Left kidney (tissue), 2 donors: Measurements from ENCODE around the gene SPATS2L. TPM values are rescaled to one million over a fixed set of nuclear protein-coding genes. Genes with fewer than 3 reads are reported as not detected.

ENCODE experiments used
- DNase-seq: peaks from one replicate; pipeline ENCODE4 v3.0.0-alpha.2; 2013
- polyA plus RNA-seq: library from polyadenylated mRNA; unstranded; fragments of 120-200 nt; gene quantifications from one replicate; pipeline ENCODE4 v1.2.1, GENCODE V29; 2013; ENCODE audit not compliant: insufficient read length

The SPATS2L gene
- polyA plus RNA-seq, 1 donor = 126 TPM

DNA sequence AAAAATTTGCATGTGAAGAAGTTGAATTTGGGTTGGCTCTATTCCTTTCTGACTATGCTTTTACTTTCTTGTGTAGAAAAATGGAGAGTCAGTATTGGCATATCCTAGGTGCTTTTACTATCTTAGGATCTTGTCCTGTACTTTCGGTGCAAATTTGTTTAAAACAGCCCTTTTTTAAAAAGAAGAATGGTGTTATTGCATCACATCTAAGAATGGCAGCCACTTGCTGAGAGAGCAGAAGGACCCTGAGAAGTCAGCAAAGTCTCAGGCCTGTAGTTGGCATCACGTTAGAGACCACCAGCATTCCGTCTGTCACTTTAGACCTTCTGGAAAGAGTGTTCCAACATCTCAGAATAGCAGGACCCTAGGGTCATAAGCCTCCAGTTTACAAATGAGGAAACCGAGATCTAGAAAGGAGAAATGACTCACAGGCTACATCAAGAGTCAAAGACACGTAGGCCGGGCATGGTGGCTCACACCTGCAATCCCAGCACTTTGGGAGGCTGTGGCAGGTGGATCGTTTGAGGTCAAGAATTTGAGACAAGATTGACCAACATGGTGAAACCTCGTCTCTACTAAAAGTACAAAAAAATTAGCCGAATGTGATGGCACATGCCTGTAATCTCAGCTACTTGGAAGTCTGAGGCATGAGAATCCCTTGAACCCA lies 42.5 kb downstream of the SPATS2L start:
- no peak for DNase-seq

DNA sequence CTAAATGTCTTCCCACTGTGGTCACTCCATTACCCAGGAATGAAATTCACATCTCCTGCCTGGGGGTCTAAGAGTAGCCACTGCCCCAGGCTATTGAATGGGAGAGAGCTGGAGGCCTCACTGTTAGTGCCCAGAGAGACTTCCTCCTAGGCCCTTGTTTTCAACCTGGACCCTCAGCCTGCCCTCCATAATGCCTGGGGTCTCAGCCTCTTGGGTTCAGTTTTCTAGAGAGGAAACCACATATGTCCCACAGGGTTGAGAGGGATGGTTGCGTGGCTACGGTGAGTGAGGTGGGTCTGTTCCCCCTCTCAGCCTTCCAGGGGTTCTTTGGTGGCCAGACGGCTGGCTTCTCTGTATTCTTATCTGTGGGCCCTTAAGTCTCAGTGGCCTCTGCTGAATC lies 43.4 kb downstream of the SPATS2L start:
- DNase-seq = no peak

DNA sequence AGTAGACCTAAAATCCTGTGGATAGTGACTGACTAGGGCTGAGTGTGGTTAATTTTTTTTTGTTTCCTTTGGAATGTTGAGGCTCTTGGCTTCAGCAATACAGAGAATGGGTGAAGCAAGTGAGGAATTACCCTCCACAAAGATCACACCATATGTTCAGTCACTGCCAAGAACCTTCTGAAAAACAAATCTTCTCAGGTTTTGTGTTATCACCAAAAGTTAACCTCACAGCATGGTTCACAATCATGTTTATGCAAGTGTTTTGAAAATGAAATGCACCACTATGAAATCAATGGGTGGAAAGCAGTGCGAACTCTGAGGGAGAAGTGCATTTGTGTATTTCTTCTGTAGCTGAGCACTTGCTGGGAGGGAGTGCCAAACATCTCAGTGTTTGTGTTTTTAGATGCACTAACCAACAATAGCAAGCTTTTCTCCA lies 44.4 kb downstream of the SPATS2L start:
- no peak for DNase-seq

DNA sequence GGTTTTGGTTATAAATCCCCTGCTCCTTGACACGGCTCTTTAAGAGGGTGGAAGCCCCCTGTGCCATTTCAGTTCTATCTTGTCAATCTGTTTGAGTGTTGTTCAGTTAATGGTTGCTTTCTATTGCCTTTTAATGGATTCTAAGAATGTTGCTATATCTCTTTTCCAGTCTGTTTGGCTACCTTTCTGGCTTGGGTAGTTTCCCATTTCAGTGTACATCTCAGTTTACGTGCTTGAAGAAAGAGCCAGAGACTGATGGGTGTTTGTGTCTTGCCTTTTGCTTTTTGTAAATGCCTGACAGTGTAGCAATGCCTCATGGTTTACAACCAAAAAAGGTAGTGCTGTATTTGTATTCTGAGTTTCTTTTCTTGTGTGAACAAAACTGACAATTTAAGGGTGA lies 45.3 kb downstream of the SPATS2L start:
- DNase-seq = no peak

DNA sequence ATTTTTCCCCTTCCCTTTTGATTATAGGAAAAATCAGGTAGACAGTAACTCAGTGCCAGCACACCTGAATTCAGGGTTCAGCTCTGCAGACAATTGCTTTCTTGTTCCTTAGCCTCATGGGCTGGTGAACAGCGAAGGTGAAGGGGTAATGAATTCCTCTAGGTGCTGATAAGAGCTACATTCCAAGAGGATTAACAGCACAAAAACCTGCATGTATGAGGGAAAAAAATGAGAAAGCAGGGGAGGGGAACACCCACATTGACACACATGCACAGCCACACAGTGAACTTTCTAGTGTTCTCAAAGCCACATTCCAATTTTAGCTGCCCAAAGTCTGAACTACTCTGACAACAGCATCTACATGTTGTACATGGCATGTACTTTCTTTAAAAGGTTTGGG lies 46.1 kb downstream of the SPATS2L start:
- DNase-seq = no peak

DNA sequence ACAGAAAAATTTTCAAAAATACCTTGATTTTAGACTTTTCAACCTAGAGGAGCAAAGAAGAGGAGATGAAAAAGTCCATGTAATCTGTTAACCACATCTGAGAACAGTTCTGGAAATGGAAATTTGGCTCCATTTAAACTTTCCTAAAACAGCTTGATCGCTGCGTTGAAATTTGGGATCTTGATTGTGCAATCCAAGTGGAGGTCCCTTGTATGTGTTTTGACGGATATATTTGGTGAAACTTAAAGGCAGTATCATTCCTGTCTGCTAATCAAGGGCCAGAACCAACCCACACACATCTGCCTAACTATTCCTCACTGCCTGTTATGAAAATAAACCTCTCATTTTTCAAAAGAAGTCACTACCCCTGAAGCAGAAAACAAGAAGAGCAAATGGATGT lies 46.6 kb downstream of the SPATS2L start:
- no peak for DNase-seq

DNA sequence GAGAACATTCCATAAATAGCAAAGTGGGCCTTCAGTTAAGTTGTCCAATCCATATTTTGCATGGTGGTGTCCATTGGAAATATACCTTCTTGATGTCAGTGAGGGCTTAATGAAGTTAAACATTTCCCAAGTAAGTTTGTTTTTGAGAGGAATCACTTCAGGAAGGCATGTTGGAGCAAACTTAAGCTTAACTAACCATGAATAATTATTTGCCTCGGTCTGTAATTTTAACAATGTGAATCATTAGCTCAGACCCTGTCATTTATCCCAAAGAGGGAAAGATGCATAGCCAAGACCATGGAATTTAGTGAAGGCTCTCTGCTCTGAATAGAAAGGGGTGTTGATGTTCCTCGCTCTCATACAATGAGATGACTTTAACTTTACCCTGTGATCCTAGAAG lies 47.4 kb downstream of the SPATS2L start:
- DNase-seq = no peak

DNA sequence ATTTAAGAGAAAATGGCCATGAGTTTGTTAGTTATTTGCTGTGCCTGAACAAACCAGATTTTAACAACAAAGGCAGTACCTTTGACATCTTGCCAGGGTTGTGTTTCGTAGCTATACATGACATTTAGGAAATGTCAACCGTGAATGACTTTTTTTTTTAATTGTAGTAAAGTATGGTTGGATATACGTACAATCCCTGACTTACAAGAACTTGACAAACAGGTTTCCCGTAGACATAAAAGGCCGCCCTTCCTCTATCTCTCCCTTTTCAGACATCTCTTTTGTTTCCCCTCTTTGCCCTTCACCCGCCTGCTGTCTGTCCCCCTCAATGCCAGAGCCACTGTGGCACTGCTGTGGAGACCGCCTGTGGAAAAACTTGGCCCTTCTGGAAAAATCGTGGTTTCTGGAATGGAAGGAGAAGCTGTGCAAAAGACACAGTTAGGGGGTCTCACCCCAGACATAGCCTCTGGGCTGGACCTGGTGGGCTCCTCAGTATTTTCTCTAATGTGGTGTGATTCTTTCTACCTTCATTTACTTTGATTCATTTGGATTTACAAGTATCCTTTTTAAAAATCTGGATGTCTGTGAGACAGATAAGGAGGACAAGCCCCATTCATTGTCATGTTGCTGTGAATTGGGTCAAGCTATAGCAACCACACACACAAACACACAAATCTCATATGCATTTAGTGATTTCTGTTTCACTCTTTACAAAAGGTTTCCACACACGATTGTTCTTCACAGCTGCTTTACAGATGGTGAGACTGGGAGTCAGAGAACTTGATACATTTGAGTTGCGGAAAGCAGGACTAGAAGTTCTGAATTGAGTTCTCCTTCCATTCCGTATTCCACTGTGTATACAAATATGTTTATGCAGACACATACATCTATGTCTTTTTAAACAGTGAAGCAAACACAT lies 48.6 kb downstream of the SPATS2L start:
- no peak for DNase-seq

DNA sequence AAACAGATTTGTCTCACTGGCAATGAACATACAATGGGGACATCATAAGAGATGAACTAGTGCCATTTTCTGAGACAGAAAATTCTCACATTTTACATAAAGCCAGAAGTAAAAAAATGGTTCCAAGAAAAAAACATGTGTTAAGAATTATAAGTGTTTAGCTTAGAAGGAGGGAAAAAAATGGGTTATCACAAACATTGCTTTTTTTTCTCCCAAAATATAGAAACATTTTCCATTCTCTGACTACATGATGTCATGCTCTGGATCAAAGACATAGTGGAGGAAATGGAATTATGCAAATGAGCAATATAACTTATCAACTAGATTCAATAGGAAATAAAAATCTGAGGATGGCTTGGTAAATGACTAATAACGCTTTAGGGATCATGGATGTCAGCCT lies 49.8 kb downstream of the SPATS2L start:
- no peak for DNase-seq

DNA sequence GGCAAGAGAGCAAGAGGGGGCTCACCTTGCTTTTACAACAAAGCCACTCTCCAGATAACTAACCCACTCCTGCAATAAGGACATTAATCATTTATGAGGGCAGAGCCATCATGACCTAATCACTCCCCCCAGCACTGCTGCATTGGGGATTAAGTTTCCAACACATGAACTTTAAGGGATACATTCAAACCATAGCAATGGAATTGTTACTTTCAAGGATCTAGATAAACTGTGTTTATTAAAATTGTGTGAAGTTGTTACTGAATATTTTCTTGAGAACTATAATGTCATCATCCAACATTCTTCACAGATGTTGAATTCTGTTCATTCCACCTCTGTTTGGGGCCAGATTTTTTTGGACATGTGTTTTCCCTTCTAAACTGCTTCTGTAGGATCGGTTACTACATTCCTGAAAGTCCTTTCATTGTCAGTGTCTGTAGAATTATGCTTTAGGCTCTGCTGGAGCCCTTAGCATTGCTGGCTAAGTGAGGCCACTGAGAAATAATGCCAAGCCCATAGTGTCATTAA lies 50.4 kb downstream of the SPATS2L start:
- no peak for DNase-seq

DNA sequence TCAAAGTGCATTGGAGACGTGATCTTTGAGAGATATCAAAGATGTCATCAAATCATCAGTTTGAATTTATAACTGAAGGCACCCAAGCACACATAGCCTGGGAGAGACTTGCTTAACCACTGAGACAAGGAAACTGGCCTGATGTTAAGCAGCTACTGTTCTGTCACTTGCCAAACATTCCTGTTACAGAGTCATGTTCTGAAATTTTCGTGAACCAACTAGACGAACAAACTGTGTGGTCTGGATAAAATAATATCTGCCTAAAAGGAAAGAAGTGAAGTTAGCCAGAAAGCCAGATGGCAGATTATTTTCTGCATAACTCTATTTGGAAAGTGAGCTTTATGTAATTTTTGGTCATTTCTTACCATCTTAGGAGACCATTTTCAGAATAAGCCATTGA lies 51.4 kb downstream of the SPATS2L start:
- DNase-seq = no peak

DNA sequence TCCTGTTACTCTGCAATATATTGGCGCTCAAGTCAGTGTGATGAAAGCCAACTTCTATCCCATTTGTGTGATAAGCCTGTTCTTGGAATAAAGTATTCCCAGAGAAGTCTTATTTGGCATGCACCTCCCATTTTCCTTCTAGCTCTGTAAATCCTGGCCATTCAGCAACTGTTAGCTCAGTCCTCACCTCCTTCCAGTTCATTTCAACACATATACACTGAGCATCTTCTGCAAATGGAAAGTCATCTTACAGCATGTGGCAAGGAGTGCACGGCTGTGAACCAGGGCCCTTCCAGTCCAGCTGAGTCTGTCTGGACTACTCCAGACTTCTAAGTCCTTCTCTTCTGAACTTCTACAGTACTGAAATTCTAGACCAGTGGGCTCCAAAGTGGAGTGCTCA lies 53.1 kb downstream of the SPATS2L start:
- no peak for DNase-seq

DNA sequence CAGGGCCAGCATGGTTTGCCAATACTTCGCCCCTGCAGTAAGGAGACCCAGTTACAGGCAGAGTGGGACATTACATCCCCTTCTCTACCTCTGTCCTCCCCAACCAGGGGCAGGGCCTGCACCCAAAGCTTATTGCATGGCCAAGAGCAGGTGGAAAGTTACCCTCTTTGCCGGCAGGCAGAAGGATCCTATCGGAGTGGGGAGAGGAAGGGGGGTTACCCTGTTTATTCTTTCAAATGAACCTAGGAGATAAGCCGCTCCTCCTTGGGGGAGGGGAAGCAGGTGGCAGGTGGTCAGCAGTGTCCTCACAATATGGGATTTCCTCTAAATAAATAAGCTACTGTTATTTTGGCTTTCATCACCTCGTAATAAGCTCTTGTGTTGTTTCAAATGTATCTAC lies 53.9 kb downstream of the SPATS2L start:
- DNase-seq = no peak

DNA sequence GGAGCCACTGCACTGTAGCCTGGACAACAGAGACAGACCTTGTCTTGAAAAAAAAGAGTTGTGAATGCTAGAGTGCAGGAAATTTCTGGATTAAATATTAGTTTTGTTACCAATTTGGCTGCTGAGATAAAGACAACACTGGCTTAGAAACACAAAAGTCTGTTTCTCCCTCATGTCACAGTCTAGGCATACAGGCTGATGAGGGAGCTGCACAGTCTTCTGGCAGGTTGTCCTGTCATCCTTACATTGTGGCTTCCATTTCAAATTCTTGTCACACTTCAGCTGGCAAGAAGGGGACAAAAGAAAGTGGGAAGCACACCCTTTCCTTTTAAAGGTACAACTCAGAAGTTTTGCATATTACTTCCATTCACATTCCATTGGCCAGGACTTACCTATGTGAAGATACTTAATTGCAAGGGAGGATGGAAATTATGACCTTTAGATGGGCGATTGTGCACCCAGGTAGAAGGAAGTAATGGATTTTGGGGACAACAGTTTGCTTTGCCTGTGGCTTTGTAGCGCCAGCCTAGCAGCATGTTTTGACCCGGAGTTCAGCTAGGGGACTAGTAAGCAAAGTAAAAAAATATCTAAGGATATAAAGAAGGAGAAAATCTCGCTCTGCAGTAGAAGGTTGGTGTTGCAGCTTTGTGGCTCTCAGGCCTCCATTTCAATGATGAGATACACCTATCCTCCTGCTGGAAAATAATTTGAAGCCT lies 55.9 kb downstream of the SPATS2L start:
- DNase-seq = no peak

DNA sequence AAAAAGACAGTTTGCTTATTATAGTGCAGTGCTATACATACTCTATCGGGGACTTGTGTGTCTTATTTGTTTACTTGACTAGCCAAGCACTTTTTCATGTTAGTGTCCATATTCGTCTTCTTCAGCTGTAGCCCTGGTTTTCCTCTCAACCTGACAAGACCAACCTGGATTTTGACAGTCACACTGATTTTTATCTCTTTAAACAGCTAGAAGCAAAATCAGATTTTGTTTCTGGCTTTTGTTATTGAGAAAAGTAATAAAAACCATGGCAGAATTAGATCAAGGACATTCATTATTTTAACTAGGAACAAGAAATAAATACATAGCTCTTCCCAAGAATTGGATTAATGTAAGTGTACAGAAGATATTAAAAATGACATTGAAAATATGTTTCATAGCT lies 56.8 kb downstream of the SPATS2L start:
- DNase-seq = no peak

DNA sequence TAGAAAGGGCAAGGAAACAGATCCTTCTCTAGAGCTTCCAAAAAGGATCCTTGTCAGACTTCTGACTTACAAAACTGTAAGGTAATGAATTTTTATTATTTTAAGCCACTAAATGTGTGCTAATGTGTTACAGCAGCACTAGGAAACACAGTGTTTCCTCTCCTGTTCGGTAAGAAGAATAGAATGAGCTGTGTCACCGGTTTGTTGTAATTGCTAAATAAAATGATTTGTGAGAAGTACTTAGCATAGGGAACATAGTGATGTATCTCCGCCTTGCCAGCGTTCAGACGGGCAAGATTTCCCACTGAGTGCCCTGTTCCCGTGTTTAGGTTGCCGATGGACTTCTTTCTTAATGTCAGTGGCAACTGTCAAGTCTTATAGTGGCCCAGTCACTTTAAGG lies 57.6 kb downstream of the SPATS2L start:
- DNase-seq = no peak

DNA sequence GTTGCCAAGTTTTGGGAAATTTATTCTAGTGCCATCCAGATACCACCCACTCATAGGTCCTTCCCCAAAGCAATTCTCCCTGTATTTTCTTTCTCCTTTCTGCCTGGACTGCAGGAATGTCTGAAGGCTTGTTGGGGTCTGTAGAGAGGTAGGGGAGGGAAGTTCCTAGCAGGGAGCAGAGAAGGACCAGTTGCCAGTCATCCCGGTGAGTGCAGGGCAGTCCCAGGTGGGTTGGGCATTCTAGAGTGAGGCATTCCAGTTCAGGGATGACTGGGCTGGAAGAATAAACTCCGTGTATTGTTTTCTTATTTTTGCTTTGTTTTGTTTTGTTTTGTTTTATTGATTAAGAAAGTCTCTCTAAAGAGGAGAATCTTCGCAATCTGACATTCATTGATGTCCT lies 58.1 kb downstream of the SPATS2L start:
- DNase-seq = no peak

DNA sequence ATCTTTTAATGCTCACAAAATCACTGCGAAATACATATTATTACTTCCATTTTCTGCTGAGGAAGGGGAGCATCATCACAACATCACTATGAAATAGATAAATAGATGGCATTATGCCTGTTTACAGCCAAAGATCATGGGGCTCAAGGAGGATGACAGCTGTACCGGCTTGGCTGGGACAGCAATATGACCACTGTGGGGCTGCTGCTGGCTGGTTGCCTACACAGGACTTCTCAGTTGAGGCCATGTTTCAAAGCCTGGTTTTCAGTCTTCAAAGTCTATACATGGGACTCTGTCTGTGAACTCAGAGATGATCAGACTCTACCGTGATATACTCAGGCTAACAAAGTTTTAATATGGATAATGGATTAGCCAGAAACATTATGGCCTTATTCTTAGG lies 58.7 kb downstream of the SPATS2L start:
- no peak for DNase-seq

DNA sequence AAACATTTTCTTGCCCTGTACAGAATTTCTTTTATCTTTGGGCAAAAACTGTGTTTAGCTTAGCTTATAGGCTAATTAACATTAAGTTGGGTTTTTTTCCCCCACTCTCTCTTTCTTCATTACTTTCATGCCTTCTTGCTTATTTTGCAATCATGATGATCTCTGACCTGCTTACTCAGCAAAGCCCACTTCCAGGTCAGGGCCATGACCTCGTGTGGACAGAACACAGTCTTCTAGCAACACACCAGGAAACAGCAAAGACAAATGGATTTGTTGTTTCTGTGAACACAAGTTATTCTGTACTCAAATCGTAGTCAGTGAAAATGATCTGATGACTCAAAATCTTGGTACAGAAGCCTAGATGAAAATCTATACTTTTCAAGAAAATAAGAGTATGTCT lies 60.7 kb downstream of the SPATS2L start:
- no peak for DNase-seq

DNA sequence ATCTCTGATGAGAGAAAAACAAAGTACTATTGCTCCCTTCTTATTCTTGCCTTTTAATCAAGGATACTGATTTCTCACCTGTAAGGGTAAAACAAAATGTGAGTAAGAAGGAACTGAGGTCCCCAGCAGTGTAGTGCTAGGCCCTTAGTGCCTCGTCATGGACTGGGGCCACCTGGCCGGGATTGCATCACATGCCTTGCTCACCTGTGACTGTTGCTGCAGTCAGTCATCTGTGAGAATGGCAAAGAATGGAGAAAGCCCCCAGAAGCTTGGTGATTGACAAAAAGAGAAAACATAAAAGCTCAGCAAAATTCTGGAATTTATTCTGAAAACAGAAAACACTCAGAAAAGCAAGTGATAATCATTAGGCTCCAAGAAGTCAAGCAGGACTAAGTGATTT lies 63.4 kb downstream of the SPATS2L start:
- no peak for DNase-seq

DNA sequence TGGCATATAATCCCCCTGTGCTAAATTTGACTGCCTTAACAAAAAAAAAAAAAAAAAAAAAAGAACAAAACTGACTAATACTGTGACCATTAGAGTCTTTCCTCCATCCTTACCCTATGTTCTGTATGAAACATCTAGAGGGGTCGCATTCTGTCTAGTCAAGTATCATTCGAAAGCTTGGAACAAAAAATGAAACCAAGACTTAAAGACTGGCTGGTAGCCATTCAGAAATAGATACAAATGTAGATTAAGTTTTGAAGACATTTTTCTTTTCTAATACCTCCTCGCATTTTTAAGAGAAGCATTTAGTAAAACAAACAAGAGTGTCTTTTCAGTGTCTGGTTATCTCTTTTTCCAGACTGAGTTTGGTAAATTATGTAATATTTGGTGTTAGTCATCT lies 66.7 kb downstream of the SPATS2L start:
- no peak for DNase-seq

DNA sequence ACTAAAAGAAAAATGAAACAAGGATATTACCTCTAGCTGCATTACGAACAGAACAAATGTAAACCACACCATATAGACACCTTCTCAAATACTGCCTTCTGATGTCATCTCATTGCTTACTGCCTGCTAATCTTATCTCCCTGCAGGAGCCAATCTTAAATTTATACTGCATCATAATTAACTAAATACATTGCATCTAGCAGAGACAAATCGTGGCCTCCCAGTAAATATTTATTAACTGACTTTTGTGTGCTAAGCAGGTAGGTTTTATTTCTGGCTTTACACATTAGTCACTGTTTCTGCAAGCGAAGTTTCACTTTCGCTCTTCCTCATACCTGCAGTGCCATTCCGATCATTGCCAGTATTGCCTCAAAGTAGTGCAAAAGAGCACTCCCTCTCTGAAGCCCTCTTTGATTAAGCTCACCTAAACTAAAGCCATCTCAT lies 67.5 kb downstream of the SPATS2L start:
- no peak for DNase-seq
